ENCODE data around the gene CDH10. TPM values are rescaled to one million over a fixed set of nuclear protein-coding genes. Genes with fewer than 3 reads are reported as not detected.

CDH10 gene
- polyA plus RNA-seq, 1 experiment = 0.02 TPM

DNA sequence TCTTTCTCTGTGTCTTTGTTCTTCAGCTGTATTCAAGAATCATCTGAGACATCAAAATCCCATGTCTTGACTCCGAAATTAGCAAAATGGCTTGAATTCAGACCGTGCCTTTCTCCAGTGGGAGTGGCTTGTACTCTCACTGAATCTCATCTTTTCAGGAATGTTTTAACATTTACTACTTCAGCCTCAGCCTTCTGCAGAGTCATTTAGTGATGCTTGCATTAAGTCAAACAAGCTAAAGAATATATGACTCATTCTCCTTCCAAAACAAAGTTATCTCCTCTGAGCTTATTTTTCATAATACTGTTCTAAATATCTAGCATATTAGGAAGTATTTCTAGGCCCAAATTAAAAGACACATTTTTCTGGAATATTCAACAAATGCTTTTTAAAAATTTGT lies 205.3 kb downstream of the CDH10 start:
- DNase-seq (ENCODE audit: low read depth) = no peak
- Histone ChIP-seq H3K4me3 (ENCODE audit: low read depth, low read length) (no peak overlapping the region), H3K36me3 (ENCODE audit: control insufficient read depth, insufficient read depth, low read length) (no peaks in the 10 kb centered on the region), H3K27me3 (ENCODE audit: control insufficient read depth, insufficient read depth, low read length) (no peaks in the 10 kb centered on the region)
- TF ChIP-seq CTCF (IDR thresholded peaks at IDR 0.05; ENCODE audit: insufficient read depth, low read depth, low read length) = no peak
- ChIA-PET POLR2A (no interaction called here), CTCF (no interaction called here)

Small RNA genes lying within 50 kb of the gene (small RNA-seq; reads per million reads assigned to genes)
- gene AC091885.1 (ENCODE audit: insufficient read length, low read depth, low replicate concordance) = not detected
- gene RF00017 (ENCODE audit: insufficient read length, low read depth, low replicate concordance) = not detected
